Posterior cingulate gyrus (tissue), 11 donors: ENCODE measurements around the gene COPG1.

Source experiments
- DNase-seq, 10 donors: peaks; one replicate each; pipeline versions ENCODE4 v3.0.0 to v3.0.0-alpha.2; 2020 to 2021; ENCODE audit warnings: mixed read lengths in 3 of 10
- intact Hi-C: fragments of 100-400 bp; cut with DNase I; formaldehyde crosslinking; loops from one replicate; pipeline ENCODE4 v1.15.1; 2023

Gene COPG1

GRCh38 chr3:129312021-129312639 is 62.7 kb downstream of the COPG1 start:
- DNase-seq: no peak
- intact Hi-C loops: no loop called here

GRCh38 chr3:129312671-129313414 is 63.4 kb downstream of the COPG1 start:
- intact Hi-C loops: no loop called here
- DNase-seq: no peak

GRCh38 chr3:129313415-129313664 is 63.9 kb downstream of the COPG1 start:
- intact Hi-C loops: no loop called here
- DNase-seq: no peak

- DNase-seq: no peak
Observed at GRCh38 chr3:129313665-129314385, 64.4 kb downstream of the COPG1 start.

GRCh38 chr3:129314386-129315222 is 65.2 kb downstream of the COPG1 start:
- DNase-seq: peak; percentile 73 to 98 (median 86)
- intact Hi-C loops: loop anchor here (2.0 kb wide), 1 partner anchor 34 kb away; no protein-coding TSS in a partner anchor

More at GRCh38 chr3:129313665-129314385, 64.4 kb downstream of the COPG1 start:
- intact Hi-C loops: loop anchor here (2.0 kb wide), 1 partner anchor 33 kb away; no protein-coding TSS in a partner anchor

- intact Hi-C loops: loop anchor here (2.0 kb wide), 1 partner anchor 35 kb away; no protein-coding TSS in a partner anchor
- DNase-seq: peak in 7 of 10 donors; percentile 22 to 89 (median 37)
Observed at GRCh38 chr3:129315223-129315997, 66.0 kb downstream of the COPG1 start.

GRCh38 chr3:129315998-129316247 is 66.5 kb downstream of the COPG1 start:
- intact Hi-C loops: loop anchor here (2.0 kb wide), 1 partner anchor 35 kb away; no protein-coding TSS in a partner anchor

GRCh38 chr3:129316248-129317013 is 67.0 kb downstream of the COPG1 start:
- intact Hi-C loops: no loop called here
- peak; percentile 84 to 98 (median 90) for DNase-seq

More at GRCh38 chr3:129315998-129316247, 66.5 kb downstream of the COPG1 start:
- no peak for DNase-seq

- peak in 2 of 10 donors; percentile 17 to 89 for DNase-seq
- intact Hi-C loops: no loop called here
Observed at GRCh38 chr3:129317014-129317771, 67.8 kb downstream of the COPG1 start.

GRCh38 chr3:129317848-129318247 is 68.4 kb downstream of the COPG1 start:
- intact Hi-C loops: no loop called here
- DNase-seq: peak in 1 of 10 donors; percentile 19

GRCh38 chr3:129318921-129319320 is 69.5 kb downstream of the COPG1 start:
- intact Hi-C loops: no loop called here
- no peak for DNase-seq

- intact Hi-C loops: no loop called here
- no peak for DNase-seq
Observed at GRCh38 chr3:129320261-129320660, 70.9 kb downstream of the COPG1 start.

GRCh38 chr3:129320825-129321487 is 71.5 kb downstream of the COPG1 start:
- no peak for DNase-seq
- intact Hi-C loops: no loop called here

- intact Hi-C loops: no loop called here
- DNase-seq: no peak
Observed at GRCh38 chr3:129321887-129322286, 72.5 kb downstream of the COPG1 start.

GRCh38 chr3:129323651-129324294 is 74.4 kb downstream of the COPG1 start:
- intact Hi-C loops: no loop called here
- DNase-seq: no peak

- peak in 1 of 10 donors; percentile 41 for DNase-seq
- intact Hi-C loops: no loop called here
Observed at GRCh38 chr3:129324855-129325254, 75.4 kb downstream of the COPG1 start.

GRCh38 chr3:129325383-129325782 is 76.0 kb downstream of the COPG1 start:
- intact Hi-C loops: no loop called here
- peak in 2 of 10 donors; percentile 36 to 52 for DNase-seq
